22Rv1 (cell line): ENCODE results near the gene OR2A25.

Source experiments
- ZFX ChIP-seq: fragments of 450-650 bp; IDR thresholded peaks from 2 replicates; pipeline ENCODE4 v1.6.1; 2017; ENCODE audit warnings: antibody characterized with exemption, borderline replicate concordance
- TF ChIP-seq, protein P1 (sequence below): fragments of 450-650 bp; IDR thresholded peaks from 2 replicates; pipeline ENCODE4 v1.5.1; 2017; ENCODE audit warnings: mild to moderate bottlenecking

DNA sequence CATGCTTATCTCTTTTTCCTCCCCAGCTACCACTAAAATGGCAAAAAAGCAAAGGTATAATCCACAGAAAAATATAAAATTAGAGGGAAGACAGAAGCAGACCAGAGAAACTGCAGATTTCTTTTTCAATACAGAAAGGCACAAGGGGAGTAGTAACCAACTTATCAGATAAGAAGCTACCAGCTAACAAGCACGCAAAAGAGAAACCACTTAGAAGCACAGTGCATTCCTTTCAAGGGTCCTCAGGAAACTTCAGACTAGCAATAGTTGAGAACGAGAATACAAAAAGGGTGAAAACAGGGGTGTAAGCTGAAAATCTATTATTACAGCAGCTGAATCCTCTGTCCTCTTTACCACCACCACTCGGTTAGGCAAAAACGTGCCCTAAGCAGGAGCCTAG is 30.7 kb upstream of the OR2A25 start:
- TF ChIP-seq, protein P1, sequence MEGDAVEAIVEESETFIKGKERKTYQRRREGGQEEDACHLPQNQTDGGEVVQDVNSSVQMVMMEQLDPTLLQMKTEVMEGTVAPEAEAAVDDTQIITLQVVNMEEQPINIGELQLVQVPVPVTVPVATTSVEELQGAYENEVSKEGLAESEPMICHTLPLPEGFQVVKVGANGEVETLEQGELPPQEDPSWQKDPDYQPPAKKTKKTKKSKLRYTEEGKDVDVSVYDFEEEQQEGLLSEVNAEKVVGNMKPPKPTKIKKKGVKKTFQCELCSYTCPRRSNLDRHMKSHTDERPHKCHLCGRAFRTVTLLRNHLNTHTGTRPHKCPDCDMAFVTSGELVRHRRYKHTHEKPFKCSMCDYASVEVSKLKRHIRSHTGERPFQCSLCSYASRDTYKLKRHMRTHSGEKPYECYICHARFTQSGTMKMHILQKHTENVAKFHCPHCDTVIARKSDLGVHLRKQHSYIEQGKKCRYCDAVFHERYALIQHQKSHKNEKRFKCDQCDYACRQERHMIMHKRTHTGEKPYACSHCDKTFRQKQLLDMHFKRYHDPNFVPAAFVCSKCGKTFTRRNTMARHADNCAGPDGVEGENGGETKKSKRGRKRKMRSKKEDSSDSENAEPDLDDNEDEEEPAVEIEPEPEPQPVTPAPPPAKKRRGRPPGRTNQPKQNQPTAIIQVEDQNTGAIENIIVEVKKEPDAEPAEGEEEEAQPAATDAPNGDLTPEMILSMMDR, result no peak
- TF ChIP-seq ZFX, result no peak
